IgD-negative memory B cell (primary cell): ENCODE measurements around the gene SGMS1. TPM values are rescaled to one million over a fixed set of nuclear protein-coding genes. Genes with fewer than 3 reads are reported as not detected.

Experiments
- H3K27ac Mint-ChIP-seq, 3 donors: one replicate each; pipeline ENCODE4 v1.8.0; 2020 to 2022; ENCODE audit warnings: mild to moderate bottlenecking in 3 of 3, mixed read lengths in 3 of 3, moderate library complexity in 1 of 3
- H3K27me3 Mint-ChIP-seq: one replicate; pipeline ENCODE4 v1.8.0; 2021; ENCODE audit warnings: mixed read lengths
- H3K36me3 Mint-ChIP-seq: one replicate; pipeline ENCODE4 v1.8.0; 2020; ENCODE audit warnings: mild to moderate bottlenecking, mixed read lengths
- H3K4me1 Mint-ChIP-seq, 3 donors: one replicate each; pipeline ENCODE4 v1.8.0; 2020 to 2022; ENCODE audit warnings: mixed read lengths in 3 of 3, mild to moderate bottlenecking in 1 of 3
- H3K4me3 Mint-ChIP-seq, 4 donors: one replicate each; pipeline ENCODE4 v1.8.0; 2020 to 2022; ENCODE audit warnings: mild to moderate bottlenecking in 4 of 4, mixed read lengths in 4 of 4, moderate library complexity in 3 of 4
- H3K9me3 Mint-ChIP-seq, 3 donors: one replicate each; pipeline ENCODE4 v1.8.0; 2020 to 2021; ENCODE audit warnings: mixed read lengths in 3 of 3, mild to moderate bottlenecking in 1 of 3
- polyA plus RNA-seq: library from polyadenylated mRNA; unstranded; fragments of 300-500 nt; fragmentation: Illumina TruSeq; gene quantifications from one replicate; pipeline ENCODE4 v1.2.3, GENCODE V29; 2021

SGMS1 gene
- polyA plus RNA-seq, 1 donor from 2014 or later, result 12.4 TPM

- Mint-ChIP-seq H3K27me3 (no peaks in the 10 kb centered on the region), H3K9me3 (no peaks in the 10 kb centered on the region), H3K36me3 (peaks cover 15% of the 10 kb centered on the region), H3K4me3 (no peak overlapping the region), H3K4me1 (peaks cover 6 to 19% (median 16%) of the 10 kb centered on the region in 3 donors), H3K27ac (peak overlapping the region in 1 of 3 donors; percentile 48)
Measured at GRCh38 chr10:50335397-50335796, 288.4 kb downstream of the SGMS1 start.

- no peak overlapping the region for H3K4me3 Mint-ChIP-seq
- H3K27me3 Mint-ChIP-seq, result no peaks in the 10 kb centered on the region
- H3K36me3 Mint-ChIP-seq, result peaks cover 12% of the 10 kb centered on the region
- peaks cover 6 to 19% (median 16%) of the 10 kb centered on the region in 3 donors for H3K4me1 Mint-ChIP-seq
- no peaks in the 10 kb centered on the region for H3K9me3 Mint-ChIP-seq
- no peak overlapping the region for H3K27ac Mint-ChIP-seq
Measured at GRCh38 chr10:50334273-50334672, 289.5 kb downstream of the SGMS1 start.

GRCh38 chr10:50333872-50334271, 289.9 kb downstream of the SGMS1 start:
- no peaks in the 10 kb centered on the region for H3K27me3 Mint-ChIP-seq
- no peaks in the 10 kb centered on the region for H3K9me3 Mint-ChIP-seq
- H3K36me3 Mint-ChIP-seq, result peaks cover 10% of the 10 kb centered on the region
- peaks cover 6 to 21% (median 16%) of the 10 kb centered on the region in 3 donors for H3K4me1 Mint-ChIP-seq
- no peak overlapping the region for H3K4me3 Mint-ChIP-seq
- H3K27ac Mint-ChIP-seq, result no peak overlapping the region

- no peaks in the 10 kb centered on the region for H3K27me3 Mint-ChIP-seq
- peak overlapping the region in 1 of 3 donors; percentile 25 for H3K27ac Mint-ChIP-seq
- H3K36me3 Mint-ChIP-seq, result peaks cover 10% of the 10 kb centered on the region
- H3K4me1 Mint-ChIP-seq, result peaks cover 5 to 21% (median 16%) of the 10 kb centered on the region in 3 donors
- H3K4me3 Mint-ChIP-seq, result no peak overlapping the region
- no peaks in the 10 kb centered on the region for H3K9me3 Mint-ChIP-seq
Measured at GRCh38 chr10:50332108-50332842, 291.5 kb downstream of the SGMS1 start.

GRCh38 chr10:50331486-50331885, 292.3 kb downstream of the SGMS1 start:
- H3K4me3 Mint-ChIP-seq, result no peak overlapping the region
- H3K36me3 Mint-ChIP-seq, result peaks cover 15% of the 10 kb centered on the region
- peaks cover 6 to 24% (median 20%) of the 10 kb centered on the region in 3 donors for H3K4me1 Mint-ChIP-seq
- no peaks in the 10 kb centered on the region for H3K9me3 Mint-ChIP-seq
- H3K27ac Mint-ChIP-seq, result no peak overlapping the region
- no peaks in the 10 kb centered on the region for H3K27me3 Mint-ChIP-seq

DNA sequence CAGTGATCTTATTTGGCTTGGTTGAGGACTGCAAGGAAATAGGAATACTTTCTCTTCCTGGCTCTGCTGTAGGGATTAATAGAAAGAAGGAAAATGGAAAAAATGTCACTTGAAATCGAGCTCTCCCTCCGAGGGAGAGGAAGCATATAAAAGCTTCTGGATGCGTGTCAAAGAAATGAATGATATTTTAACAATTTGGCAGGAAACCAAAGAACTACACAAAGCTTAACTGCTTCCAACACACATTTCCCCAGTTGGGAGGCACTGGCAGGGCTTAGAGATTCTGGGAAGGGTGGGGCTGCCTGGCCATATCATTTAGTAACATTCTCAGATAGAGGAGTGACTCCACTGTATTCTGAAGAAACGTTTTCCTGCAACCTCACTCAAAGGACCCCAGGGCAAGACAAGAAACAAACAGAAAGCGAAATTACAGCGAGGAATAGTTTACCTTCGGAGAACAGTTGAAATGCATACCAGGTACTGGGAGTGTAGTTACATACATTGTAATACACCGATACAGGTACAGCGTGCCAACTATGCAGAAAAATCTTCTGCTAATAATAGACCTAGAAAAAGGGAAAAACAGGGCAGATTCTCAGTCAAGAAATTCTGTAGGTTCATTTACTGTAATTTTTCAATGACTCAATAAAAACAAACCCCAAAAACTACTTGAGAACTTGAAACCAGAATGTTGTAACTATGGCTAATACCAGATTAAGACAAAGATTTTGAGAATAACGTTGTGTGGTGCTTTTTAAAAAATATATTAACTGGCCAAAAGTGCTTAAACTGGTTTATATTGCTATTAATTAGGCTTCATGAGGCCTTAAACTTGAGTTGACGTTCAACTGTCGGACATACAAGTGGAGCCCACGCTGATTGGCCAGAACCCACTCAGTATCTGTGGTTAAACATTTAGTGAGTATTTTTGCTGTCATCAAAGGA, 296.7 kb downstream of the SGMS1 start:
- Mint-ChIP-seq H3K4me3 (peak overlapping the region in 1 of 4 donors; percentile 72), H3K27me3 (no peaks in the 10 kb centered on the region), H3K4me1 (peaks cover 7 to 35% (median 26%) of the 10 kb centered on the region in 3 donors), H3K36me3 (peaks cover 14% of the 10 kb centered on the region), H3K27ac (no peak overlapping the region), H3K9me3 (no peaks in the 10 kb centered on the region)

- no peaks in the 10 kb centered on the region for H3K9me3 Mint-ChIP-seq
- no peak overlapping the region for H3K27ac Mint-ChIP-seq
- H3K4me1 Mint-ChIP-seq, result peaks cover 8 to 38% (median 28%) of the 10 kb centered on the region in 3 donors
- H3K36me3 Mint-ChIP-seq, result peaks cover 10% of the 10 kb centered on the region
- no peak overlapping the region for H3K4me3 Mint-ChIP-seq
- H3K27me3 Mint-ChIP-seq, result no peaks in the 10 kb centered on the region
Measured at GRCh38 chr10:50326172-50326555, 297.6 kb downstream of the SGMS1 start.

- Mint-ChIP-seq H3K36me3 (peaks cover 10% of the 10 kb centered on the region), H3K27me3 (no peaks in the 10 kb centered on the region), H3K4me1 (peaks cover 8 to 40% (median 28%) of the 10 kb centered on the region in 3 donors), H3K27ac (no peak overlapping the region), H3K9me3 (no peaks in the 10 kb centered on the region), H3K4me3 (peak overlapping the region in 1 of 4 donors; percentile 46)
Measured at GRCh38 chr10:50325449-50326171, 298.1 kb downstream of the SGMS1 start.

DNA sequence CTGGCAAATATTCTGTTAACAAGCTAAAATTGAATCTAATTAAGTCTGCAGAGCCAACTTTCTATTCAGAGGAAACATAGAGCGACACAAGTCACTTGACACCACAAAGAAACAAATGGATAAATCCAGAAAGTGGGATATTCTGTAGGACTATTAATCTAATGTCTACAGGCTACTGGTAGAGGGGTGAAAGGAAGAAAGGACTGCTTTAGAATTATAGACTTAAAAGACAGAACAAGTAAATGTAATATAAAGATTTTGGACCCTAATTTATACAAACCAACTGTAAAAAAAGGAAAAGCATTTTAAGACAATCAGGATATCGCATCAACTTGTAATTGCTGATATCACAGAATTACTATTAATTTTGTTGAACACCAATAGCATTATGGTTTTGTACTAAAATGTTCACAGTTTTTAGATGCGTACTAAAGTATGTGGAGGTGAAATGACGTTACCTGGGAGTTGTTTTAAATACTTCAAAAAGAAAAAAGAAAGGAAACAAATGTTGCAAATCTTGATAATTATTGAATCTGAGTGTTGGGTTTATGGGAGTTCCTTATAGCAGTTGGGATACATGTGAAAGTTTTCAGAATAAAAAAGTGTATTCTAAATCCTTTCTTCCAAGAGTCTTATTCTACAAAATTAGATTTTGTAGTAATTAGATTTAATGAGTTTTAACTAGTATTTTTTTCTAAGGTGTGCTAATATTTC, 298.9 kb downstream of the SGMS1 start:
- Mint-ChIP-seq H3K9me3 (no peaks in the 10 kb centered on the region), H3K4me3 (no peak overlapping the region), H3K27me3 (no peaks in the 10 kb centered on the region), H3K27ac (no peak overlapping the region), H3K36me3 (peaks cover 13% of the 10 kb centered on the region), H3K4me1 (peaks cover 10 to 42% (median 30%) of the 10 kb centered on the region in 3 donors)

DNA sequence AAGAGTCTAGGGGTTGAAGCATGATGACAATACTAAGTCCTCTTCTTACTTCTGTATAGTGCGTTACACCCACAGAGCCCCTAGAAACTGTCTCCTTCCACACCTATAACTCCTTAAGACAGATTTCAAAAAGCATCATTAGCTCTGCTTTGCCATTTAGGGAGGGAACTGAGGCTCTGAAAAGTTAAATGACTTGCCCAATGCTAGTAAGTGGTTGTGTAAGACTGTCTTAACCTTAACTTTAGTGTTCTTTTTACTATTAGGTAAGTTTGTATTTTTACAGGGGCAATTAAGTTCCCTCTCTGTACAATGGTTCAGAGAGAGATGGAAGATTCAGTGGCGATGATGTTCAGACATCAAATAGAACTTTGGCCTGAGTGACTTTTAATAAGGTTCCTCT, 299.7 kb downstream of the SGMS1 start:
- Mint-ChIP-seq H3K27ac (no peak overlapping the region), H3K4me1 (peaks cover 10 to 42% (median 30%) of the 10 kb centered on the region in 3 donors), H3K27me3 (no peaks in the 10 kb centered on the region), H3K4me3 (no peak overlapping the region), H3K36me3 (peaks cover 13% of the 10 kb centered on the region), H3K9me3 (no peaks in the 10 kb centered on the region)

DNA sequence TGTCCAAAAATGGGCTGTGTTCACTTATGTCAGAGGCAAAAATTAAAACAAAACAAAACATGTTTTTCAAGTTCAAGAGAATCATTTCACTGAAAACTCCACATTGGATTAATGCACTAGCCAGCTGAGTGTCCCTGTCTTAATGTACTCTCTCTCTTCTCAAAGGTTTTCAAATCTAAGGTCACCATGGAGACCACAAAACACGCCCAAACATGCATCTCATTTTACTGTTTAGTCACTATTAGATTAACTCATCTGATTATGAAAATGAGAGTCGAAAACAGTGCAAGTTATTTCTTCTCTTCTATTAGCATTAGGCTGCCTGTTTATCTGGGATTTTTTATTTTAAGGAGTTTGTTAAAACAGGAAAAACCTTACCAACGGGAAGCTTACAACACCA, 301.7 kb downstream of the SGMS1 start:
- Mint-ChIP-seq H3K4me1 (peaks cover 14 to 43% (median 35%) of the 10 kb centered on the region in 3 donors), H3K36me3 (peaks cover 22% of the 10 kb centered on the region), H3K4me3 (peak overlapping the region in 1 of 4 donors; percentile 42), H3K27me3 (no peaks in the 10 kb centered on the region), H3K27ac (peak overlapping the region in 1 of 3 donors; percentile 16), H3K9me3 (no peaks in the 10 kb centered on the region)

GRCh38 chr10:50318129-50318528, 305.6 kb downstream of the SGMS1 start:
- peaks cover 23 to 29% (median 26%) of the 10 kb centered on the region in 3 donors for H3K4me1 Mint-ChIP-seq
- no peak overlapping the region for H3K27ac Mint-ChIP-seq

DNA sequence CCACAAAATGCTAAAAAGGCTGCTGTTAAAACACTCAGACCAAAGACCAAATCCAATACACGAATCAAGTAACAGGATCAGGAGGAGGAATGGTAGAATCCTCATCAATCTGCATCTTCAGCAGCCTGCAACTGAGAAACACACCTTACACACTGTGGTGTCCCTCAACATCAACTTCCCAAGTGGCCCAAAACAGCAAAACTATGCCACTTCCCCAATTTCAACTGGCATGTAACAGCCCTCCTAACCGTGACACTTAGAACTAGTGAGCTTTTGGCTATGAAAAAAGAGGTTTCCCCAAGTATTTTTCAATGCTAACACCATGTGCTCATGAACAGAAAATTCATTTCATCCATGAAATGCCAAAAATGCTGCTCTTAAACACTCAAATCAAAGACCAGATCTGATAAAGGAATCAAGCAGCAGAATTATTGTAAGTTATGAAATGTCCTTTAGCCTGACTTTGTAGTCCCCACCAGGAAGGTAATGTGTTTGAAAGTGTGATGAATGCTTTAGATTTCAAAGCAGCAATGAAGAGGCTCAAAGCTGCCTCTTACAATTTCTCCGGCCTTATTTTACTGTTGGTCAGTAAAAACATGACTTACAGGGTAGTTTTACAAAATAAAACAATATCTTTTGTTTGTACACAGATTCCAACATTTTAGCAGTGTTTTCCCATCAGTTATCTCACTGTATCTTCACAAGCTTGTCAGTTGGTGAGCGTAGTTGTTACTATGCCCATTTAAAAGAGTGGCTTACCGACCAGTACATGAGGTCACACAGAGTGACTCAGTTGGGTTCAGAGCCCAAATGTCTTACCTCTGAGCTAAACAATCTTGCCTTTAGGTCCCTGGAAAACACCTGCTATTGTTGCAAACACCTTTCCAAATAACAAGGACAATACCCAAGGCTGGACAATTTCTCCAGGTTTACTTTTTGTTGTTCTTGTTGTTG, 306.8 kb downstream of the SGMS1 start:
- H3K4me1 Mint-ChIP-seq, result peaks cover 19 to 23% (median 22%) of the 10 kb centered on the region in 3 donors
- peaks cover 21% of the 10 kb centered on the region for H3K36me3 Mint-ChIP-seq
- H3K4me3 Mint-ChIP-seq, result peak overlapping the region in 1 of 4 donors; percentile 2
- H3K27ac Mint-ChIP-seq, result no peak overlapping the region
- H3K27me3 Mint-ChIP-seq, result no peaks in the 10 kb centered on the region
- H3K9me3 Mint-ChIP-seq, result peaks cover 1 to 9% (median 7%) of the 10 kb centered on the region in 3 donors

More at GRCh38 chr10:50318129-50318528, 305.6 kb downstream of the SGMS1 start:
- H3K27me3 Mint-ChIP-seq, result no peaks in the 10 kb centered on the region
- peaks cover under 1 to 1% (median 1%) of the 10 kb centered on the region in 3 donors for H3K9me3 Mint-ChIP-seq
- peaks cover 17% of the 10 kb centered on the region for H3K36me3 Mint-ChIP-seq
- no peak overlapping the region for H3K4me3 Mint-ChIP-seq
